IMR-90 (cell line): ENCODE measurements around the gene FTO. TPM values are rescaled to one million over a fixed set of nuclear protein-coding genes. Genes with fewer than 3 reads are reported as not detected.
A peak's percentile ranks its signal among the peaks of the same experiment; 100 is the strongest.

Source experiments
- ATAC-seq: fragments of 200-7000 bp; cut with Tn5 transposase; 2 replicates; pipeline ENCODE4 v1.9.1; 2020; ENCODE audit warnings: low read depth, mild to moderate bottlenecking, moderate library complexity
- BruUV-seq: library from RNA; stranded (reverse); fragments of 400-500 nt; replicated peaks from 2 replicates; lab custom pipeline; 2021; lab: Mats Ljungman, UMichigan
- CTCF ChIA-PET: fragments of 300-600 bp; formaldehyde crosslinking; extraction: SDS; loops from one replicate; lab custom pipeline; 2021; ENCODE audit warnings: antibody characterized with exemption; lab: Yijun Ruan, JAX
- POLR2A ChIA-PET: fragments of 300-600 bp; sonication (Branson Sonifier 250); formaldehyde crosslinking; loops from one replicate; lab custom pipeline; 2022; ENCODE audit warnings: antibody characterized with exemption; ENCODE audit not compliant: unreplicated experiment; lab: Charles Lee
- DNase-seq: peaks from one replicate; pipeline ENCODE4 v3.0.0; 2013
- H2AFZ ChIP-seq: replicated peaks from 2 replicates; pipeline ENCODE3; 2013; ENCODE audit warnings: low read length, mild to moderate bottlenecking; ENCODE audit not compliant: poor library complexity
- H2AK5ac ChIP-seq: 2 replicates; pipeline ENCODE4 v1.6.1; 2013; ENCODE audit warnings: low read depth, low read length, inconsistent platforms
- H2AK9ac ChIP-seq: replicated peaks from 2 replicates; pipeline ENCODE3; 2013; ENCODE audit warnings: mild to moderate bottlenecking, low read depth, low read length, moderate library complexity; ENCODE audit not compliant: poor library complexity
- H2BK120ac ChIP-seq: 2 replicates; pipeline ENCODE4 v1.6.1; 2013; ENCODE audit warnings: low read depth, low read length, inconsistent platforms
- H2BK15ac ChIP-seq: 3 replicates; pipeline ENCODE4 v1.6.1; 2013; ENCODE audit warnings: low read depth, low read length, inconsistent platforms
- H2BK20ac ChIP-seq: 2 replicates; pipeline ENCODE4 v1.6.1; 2013; ENCODE audit warnings: low read depth, mild to moderate bottlenecking, inconsistent platforms, low read length, moderate library complexity
- H2BK5ac ChIP-seq: 2 replicates; pipeline ENCODE4 v1.6.1; 2013; ENCODE audit warnings: mild to moderate bottlenecking, low read depth, low read length, inconsistent platforms; ENCODE audit not compliant: poor library complexity, severe bottlenecking
- H3K14ac ChIP-seq: replicated peaks from 2 replicates; pipeline ENCODE4 v1.6.1; 2013; ENCODE audit warnings: low read depth, low read length, inconsistent platforms
- H3K18ac ChIP-seq: 2 replicates; pipeline ENCODE4 v1.6.1; 2013; ENCODE audit warnings: low read depth, low read length, control low read depth
- H3K23ac ChIP-seq: 2 replicates; pipeline ENCODE4 v1.6.1; 2013; ENCODE audit warnings: low read depth, low read length, inconsistent platforms
- H3K27ac ChIP-seq: 2 replicates; pipeline ENCODE4 v1.5.1; 2013; ENCODE audit warnings: mild to moderate bottlenecking, control low read depth, low read length; ENCODE audit not compliant: insufficient read depth
- H3K27me3 ChIP-seq: 2 replicates; pipeline ENCODE4 v1.6.1; 2013; ENCODE audit warnings: low read length; ENCODE audit not compliant: control insufficient read depth, insufficient read depth
- H3K36me3 ChIP-seq: 2 replicates; pipeline ENCODE4 v1.6.1; 2013; ENCODE audit warnings: low read length, mixed read lengths; ENCODE audit not compliant: control insufficient read depth, insufficient read depth
- H3K4ac ChIP-seq: 2 replicates; pipeline ENCODE4 v1.6.1; 2013; ENCODE audit warnings: low read depth, low read length, inconsistent platforms
- H3K4me1 ChIP-seq: 2 replicates; pipeline ENCODE4 v1.6.1; 2013; ENCODE audit warnings: low read length, mixed read lengths; ENCODE audit not compliant: control insufficient read depth, insufficient read depth
- H3K4me2 ChIP-seq: 2 replicates; pipeline ENCODE4 v1.6.1; 2013; ENCODE audit warnings: low read depth, mild to moderate bottlenecking, control low read depth, low read length, moderate library complexity
- H3K4me3 ChIP-seq: 2 replicates; pipeline ENCODE4 v1.5.1; 2013; ENCODE audit warnings: low read depth, mild to moderate bottlenecking, control low read depth, low read length, moderate library complexity; ENCODE audit not compliant: insufficient read depth
- H3K56ac ChIP-seq: 2 replicates; pipeline ENCODE4 v1.6.1; 2013; ENCODE audit warnings: low read length, inconsistent platforms; ENCODE audit not compliant: insufficient read depth; ENCODE audit errors: extremely low read depth
- H3K79me1 ChIP-seq, 2 experiments: 2 replicates each; pipeline ENCODE4 v1.6.1; 2013; ENCODE audit warnings: low read length in 2 of 2, inconsistent platforms in 1 of 2, low read depth in 1 of 2
- H3K9ac ChIP-seq: 2 replicates; pipeline ENCODE4 v1.6.1; 2013; ENCODE audit warnings: low read depth, low read length, control low read depth
- H3K9me1 ChIP-seq: 2 replicates; pipeline ENCODE4 v1.6.1; 2013; ENCODE audit warnings: low read length, inconsistent platforms; ENCODE audit not compliant: insufficient read depth
- H3K9me3 ChIP-seq: 2 replicates; pipeline ENCODE4 v1.6.1; 2013; ENCODE audit warnings: low read length; ENCODE audit not compliant: control insufficient read depth, insufficient read depth
- H4K20me1 ChIP-seq: 2 replicates; pipeline ENCODE4 v1.6.1; 2013; ENCODE audit warnings: low read length, inconsistent platforms; ENCODE audit not compliant: insufficient read depth
- H4K5ac ChIP-seq: 2 replicates; pipeline ENCODE4 v1.6.1; 2013; ENCODE audit warnings: mild to moderate bottlenecking, low read depth, low read length, control low read depth
- H4K8ac ChIP-seq, 2 experiments: 2 replicates each; pipeline ENCODE4 v1.6.1; 2013; ENCODE audit warnings: low read depth in 2 of 2, low read length in 2 of 2, control low read depth in 1 of 2, inconsistent platforms in 1 of 2
- H4K91ac ChIP-seq: 2 replicates; pipeline ENCODE4 v1.6.1; 2013; ENCODE audit warnings: low read depth, low read length, inconsistent platforms; ENCODE audit not compliant: insufficient read depth
- BHLHE40 ChIP-seq: fragments of 150-350 bp; IDR thresholded peaks from 2 replicates; pipeline ENCODE4 v1.6.1; 2016; ENCODE audit warnings: mild to moderate bottlenecking, low read depth, low read length
- CHD1 ChIP-seq: IDR thresholded peaks from 2 replicates; pipeline ENCODE4 v1.6.1; 2012; ENCODE audit warnings: low read depth, low read length, improper control_type of control experiment
- MAFK ChIP-seq: IDR thresholded peaks from 2 replicates; pipeline ENCODE4 v1.6.1; 2012; ENCODE audit warnings: low read depth, low read length, improper control_type of control experiment
- MXI1 ChIP-seq: IDR thresholded peaks from 2 replicates; pipeline ENCODE4 v1.6.1; 2012; ENCODE audit warnings: low read depth, mild to moderate bottlenecking, low read length, moderate library complexity, borderline replicate concordance
- NFE2L2 ChIP-seq: fragments of 150-350 bp; IDR thresholded peaks from 2 replicates; pipeline ENCODE4 v1.6.1; 2016; ENCODE audit warnings: low read depth, mild to moderate bottlenecking, low read length
- POLR2A ChIP-seq: IDR thresholded peaks from 2 replicates; pipeline ENCODE4 v1.6.1; 2012; ENCODE audit warnings: mild to moderate bottlenecking, low read depth, low read length
- RCOR1 ChIP-seq: IDR thresholded peaks from 2 replicates; pipeline ENCODE4 v1.6.1; 2012; ENCODE audit warnings: mild to moderate bottlenecking, low read length, improper control_type of control experiment; ENCODE audit not compliant: insufficient replicate concordance
- SMC3 ChIP-seq: fragments of 150-350 bp; IDR thresholded peaks from 2 replicates; pipeline ENCODE4 v1.6.1; 2016; ENCODE audit warnings: low read depth, mild to moderate bottlenecking, antibody characterized with exemption, low read length, moderate library complexity
- dilution Hi-C: fragments of 300-500 bp; cut with HindIII; formaldehyde crosslinking; loops from one replicate; pipeline ENCODE4 v1.14.3; 2018; ENCODE audit warnings: low sequenced_read_pairs; ENCODE audit not compliant: unreplicated experiment
- in situ Hi-C: fragments of 300-500 bp; cut with MboI; formaldehyde crosslinking; loops from 3 replicates; pipeline ENCODE4 v1.14.3; 2019; ENCODE audit warnings: low sequenced_read_pairs, inconsistent platforms, mixed read lengths
- intact Hi-C: fragments of 100-400 bp; cut with micrococcal nuclease; formaldehyde crosslinking; loops from 2 replicates; pipeline ENCODE4 v1.10.0; 2022
- polyA plus RNA-seq, 3 experiments: library from polyadenylated mRNA; depleted of rRNA; stranded (reverse); fragments of >200 nt; gene quantifications; 2 replicates each; pipeline ENCODE4 v1.2.3, GENCODE V29; 2012; ENCODE audit warnings: low replicate concordance in 1 of 3
- total RNA-seq: library from RNA; depleted of rRNA; stranded (reverse); fragments of >200 nt; gene quantifications from 2 replicates; pipeline ENCODE4 v1.2.3, GENCODE V29; 2012
- TF ChIP-seq, protein P1 (sequence below): conservative IDR thresholded peaks from 2 replicates; pipeline ENCODE4 v1.5.1; 2012; ENCODE audit warnings: mild to moderate bottlenecking, low read depth, low read length, improper control_type of control experiment

The FTO gene
- total and polyA plus RNA-seq, 2 of the 4 experiments (the other 2 are of a cell fraction): 70.3 to 132 TPM

DNA sequence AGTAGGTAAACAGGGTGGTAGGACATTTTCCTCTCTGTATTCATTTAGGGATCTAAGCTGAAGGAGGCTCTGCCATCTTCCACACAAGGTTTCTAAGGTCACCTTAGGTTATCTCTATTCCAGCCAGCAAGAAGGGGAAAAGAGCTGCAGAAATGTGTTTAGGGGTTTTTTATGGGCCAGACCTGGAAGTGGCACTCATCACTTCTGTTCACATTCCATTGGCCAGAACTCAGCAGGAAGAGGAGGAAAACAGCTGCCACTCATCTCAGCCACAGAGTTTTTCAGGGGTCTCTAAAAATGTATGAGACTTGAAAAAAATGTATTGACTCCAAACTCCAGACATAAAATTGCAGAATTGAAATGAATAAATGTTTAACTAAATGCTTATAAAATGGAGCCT lies 65.8 kb downstream of the FTO start:
- CTCF ChIA-PET: interaction anchor here (0.6 kb wide), 1 partner anchor 220 kb away, joined by 3 read pairs; no protein-coding TSS in a partner anchor
- 0 out of 2 replicates have a peak, but pooled peaks cover 3% of the 10 kb centered on the region for H3K9me1 ChIP-seq
- H3K36me3 ChIP-seq: no peaks in the 10 kb centered on the region
- H3K14ac ChIP-seq: no peak overlapping the region
- H2AFZ ChIP-seq: no peak overlapping the region
- H4K20me1 ChIP-seq: peaks cover 32% of the 10 kb centered on the region; the same call in 1 of the 2 replicates
- peaks cover 17% of the 10 kb centered on the region for H3K4me1 ChIP-seq
- ATAC-seq (no peak), DNase-seq (no peak)
- H3K27me3 ChIP-seq: no peaks in the 10 kb centered on the region
- intact Hi-C loops (loop anchor here (5.0 to 10.0 kb wide), 6 partner anchors 123 to 1693 kb away; partner anchors contain the start of gene IRX3), in situ Hi-C loops (loop anchor here (25.0 kb wide), 2 partner anchors 518 to 1168 kb away; partner anchors contain the start of genes IRX3 and IRX5), dilution Hi-C loops (no loop called here)
- peaks cover 18 to 34% of the 10 kb centered on the region in 2 experiments for H3K79me1 ChIP-seq
- H3K23ac ChIP-seq: no peak overlapping the region
- H3K27ac ChIP-seq: no peak overlapping the region
- H3K56ac ChIP-seq: no peak overlapping the region
- H4K91ac ChIP-seq: no peak overlapping the region
- H3K4me2 ChIP-seq: no peak overlapping the region
- H2BK20ac ChIP-seq: 0 out of 2 replicates have a peak overlapping the region, but pooled peaks have one; percentile 39
- H3K18ac ChIP-seq: no peak overlapping the region
- H2BK5ac ChIP-seq: no peak overlapping the region
- no peak overlapping the region for H3K9ac ChIP-seq
- BruUV-seq: no TSS peak
- POLR2A ChIA-PET: no interaction called here
- no peak overlapping the region for H2AK9ac ChIP-seq
- no peaks in the 10 kb centered on the region for H3K9me3 ChIP-seq
- H2BK15ac ChIP-seq: no peak overlapping the region; the same call in 2 of the 3 replicates
- no peak overlapping the region for H2AK5ac ChIP-seq
- no peak overlapping the region for H3K4ac ChIP-seq
- no peak overlapping the region; the same call in 1 of the 2 replicates for H4K5ac ChIP-seq
- no peak overlapping the region for H3K4me3 ChIP-seq
- H2BK120ac ChIP-seq: peak overlapping the region; percentile 39; the same call in 1 of the 2 replicates
- TF ChIP-seq CHD1 (no peak), BHLHE40 (no peak), MXI1 (no peak), MAFK (no peak), SMC3 (no peak), RCOR1 (no peak), NFE2L2 (no peak), POLR2A (no peak)
- TF ChIP-seq, protein P1, sequence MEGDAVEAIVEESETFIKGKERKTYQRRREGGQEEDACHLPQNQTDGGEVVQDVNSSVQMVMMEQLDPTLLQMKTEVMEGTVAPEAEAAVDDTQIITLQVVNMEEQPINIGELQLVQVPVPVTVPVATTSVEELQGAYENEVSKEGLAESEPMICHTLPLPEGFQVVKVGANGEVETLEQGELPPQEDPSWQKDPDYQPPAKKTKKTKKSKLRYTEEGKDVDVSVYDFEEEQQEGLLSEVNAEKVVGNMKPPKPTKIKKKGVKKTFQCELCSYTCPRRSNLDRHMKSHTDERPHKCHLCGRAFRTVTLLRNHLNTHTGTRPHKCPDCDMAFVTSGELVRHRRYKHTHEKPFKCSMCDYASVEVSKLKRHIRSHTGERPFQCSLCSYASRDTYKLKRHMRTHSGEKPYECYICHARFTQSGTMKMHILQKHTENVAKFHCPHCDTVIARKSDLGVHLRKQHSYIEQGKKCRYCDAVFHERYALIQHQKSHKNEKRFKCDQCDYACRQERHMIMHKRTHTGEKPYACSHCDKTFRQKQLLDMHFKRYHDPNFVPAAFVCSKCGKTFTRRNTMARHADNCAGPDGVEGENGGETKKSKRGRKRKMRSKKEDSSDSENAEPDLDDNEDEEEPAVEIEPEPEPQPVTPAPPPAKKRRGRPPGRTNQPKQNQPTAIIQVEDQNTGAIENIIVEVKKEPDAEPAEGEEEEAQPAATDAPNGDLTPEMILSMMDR: no peak
- H4K8ac ChIP-seq: no peak overlapping the region
